H9 (cell line): Measurements from ENCODE around the gene CREB3L2. TPM values are rescaled to one million over a fixed set of nuclear protein-coding genes. Genes with fewer than 3 reads are reported as not detected.

Experiments
- DNase-seq: peaks from one replicate; pipeline ENCODE4 v3.0.0-alpha.2; 2017
- H2AFZ ChIP-seq: one replicate; pipeline ENCODE4 v1.6.1; 2013; ENCODE audit warnings: mild to moderate bottlenecking, low read length, control low read depth, moderate library complexity
- H2AK5ac ChIP-seq: 2 replicates; pipeline ENCODE4 v1.6.1; 2013; ENCODE audit warnings: low read length, control low read depth, mixed read lengths; ENCODE audit not compliant: insufficient read length
- H2BK120ac ChIP-seq: one replicate; pipeline ENCODE4 v1.6.1; 2013; ENCODE audit warnings: low read depth, mild to moderate bottlenecking, low read length, control low read depth, inconsistent platforms; ENCODE audit not compliant: poor library complexity, severe bottlenecking
- H2BK12ac ChIP-seq: 2 replicates; pipeline ENCODE4 v1.6.1; 2013; ENCODE audit warnings: low read length, control low read depth, mixed read lengths, low read depth; ENCODE audit not compliant: insufficient read length
- H2BK15ac ChIP-seq: 2 replicates; pipeline ENCODE4 v1.6.1; 2013; ENCODE audit warnings: low read depth, low read length, control low read depth
- H2BK20ac ChIP-seq: one replicate; pipeline ENCODE4 v1.6.1; 2013; ENCODE audit warnings: low read depth, mild to moderate bottlenecking, low read length, control low read depth, inconsistent platforms; ENCODE audit not compliant: poor library complexity, severe bottlenecking
- H2BK5ac ChIP-seq: 2 replicates; pipeline ENCODE4 v1.6.1; 2013; ENCODE audit warnings: low read length, control low read depth, mixed read lengths; ENCODE audit not compliant: insufficient read length
- H3K14ac ChIP-seq: 2 replicates; pipeline ENCODE4 v1.6.1; 2013; ENCODE audit warnings: low read length, control low read depth; ENCODE audit not compliant: insufficient read depth
- H3K18ac ChIP-seq: 2 replicates; pipeline ENCODE4 v1.6.1; 2013; ENCODE audit warnings: low read depth, mild to moderate bottlenecking, mixed read lengths, low read length, control low read depth; ENCODE audit not compliant: insufficient read length
- H3K23ac ChIP-seq: 2 replicates; pipeline ENCODE4 v1.6.1; 2013; ENCODE audit warnings: low read length, control low read depth, mixed read lengths, low read depth; ENCODE audit not compliant: insufficient read length
- H3K23me2 ChIP-seq: 2 replicates; pipeline ENCODE4 v1.6.1; 2013; ENCODE audit warnings: low read depth, mild to moderate bottlenecking, mixed read lengths, low read length, control low read depth; ENCODE audit not compliant: insufficient read length, poor library complexity, severe bottlenecking
- H3K27ac ChIP-seq: 2 replicates; pipeline ENCODE4 v1.5.1; 2013; ENCODE audit warnings: low read length, control low read depth, mixed read lengths, low read depth; ENCODE audit not compliant: insufficient read length
- H3K27me3 ChIP-seq: 2 replicates; pipeline ENCODE4 v1.6.1; 2013; ENCODE audit warnings: low read length, control low read depth, inconsistent platforms; ENCODE audit not compliant: insufficient read depth
- H3K4ac ChIP-seq: 2 replicates; pipeline ENCODE4 v1.6.1; 2013; ENCODE audit warnings: low read depth, mild to moderate bottlenecking, control low read depth, inconsistent platforms, low read length, moderate library complexity
- H3K4me1 ChIP-seq: 2 replicates; pipeline ENCODE4 v1.6.1; 2013; ENCODE audit warnings: low read length, control low read depth, inconsistent platforms; ENCODE audit not compliant: insufficient read depth
- H3K4me2 ChIP-seq: 2 replicates; pipeline ENCODE4 v1.6.1; 2013; ENCODE audit warnings: low read length, control low read depth, mixed read lengths; ENCODE audit not compliant: insufficient read length, insufficient read depth
- H3K56ac ChIP-seq: 2 replicates; pipeline ENCODE4 v1.6.1; 2013; ENCODE audit warnings: low read depth, mild to moderate bottlenecking, mixed read lengths, low read length, control low read depth; ENCODE audit not compliant: insufficient read length
- H3K79me1 ChIP-seq: 2 replicates; pipeline ENCODE4 v1.6.1; 2013; ENCODE audit warnings: low read depth, mild to moderate bottlenecking, moderate library complexity, low read length, control low read depth, inconsistent platforms; ENCODE audit not compliant: insufficient read depth, poor library complexity, severe bottlenecking
- H3K79me2 ChIP-seq: 2 replicates; pipeline ENCODE4 v1.6.1; 2013; ENCODE audit warnings: low read length, control low read depth, inconsistent platforms; ENCODE audit not compliant: insufficient read depth
- H3K9ac ChIP-seq: 2 replicates; pipeline ENCODE4 v1.6.1; 2013; ENCODE audit warnings: low read length, control low read depth, mixed read lengths; ENCODE audit not compliant: insufficient read length; ENCODE audit errors: extremely low read depth
- H3K9me3 ChIP-seq: one replicate; pipeline ENCODE4 v1.6.1; 2013; ENCODE audit warnings: low read depth, low read length, inconsistent platforms; ENCODE audit not compliant: control insufficient read depth
- H3T11ph ChIP-seq: one replicate; pipeline ENCODE4 v1.6.1; 2013; ENCODE audit warnings: mild to moderate bottlenecking, low read length, control low read depth, inconsistent platforms
- H4K20me1 ChIP-seq: one replicate; pipeline ENCODE4 v1.6.1; 2013; ENCODE audit not compliant: control insufficient read depth, insufficient read length, insufficient read depth
- H4K5ac ChIP-seq: 2 replicates; pipeline ENCODE4 v1.6.1; 2013; ENCODE audit warnings: low read depth, mild to moderate bottlenecking, mixed read lengths, low read length, control low read depth; ENCODE audit not compliant: insufficient read length
- H4K8ac ChIP-seq: replicated peaks from 2 replicates; pipeline ENCODE4 v1.6.1; 2013; ENCODE audit warnings: low read length, control low read depth, mixed read lengths, low read depth; ENCODE audit not compliant: insufficient read length
- H4K91ac ChIP-seq: 2 replicates; pipeline ENCODE4 v1.6.1; 2013; ENCODE audit warnings: low read depth, mild to moderate bottlenecking, moderate library complexity, mixed read lengths, low read length, control low read depth; ENCODE audit not compliant: insufficient read length
- H3K27ac Mint-ChIP-seq, 3 experiments: 2 replicates in 2 of 3; 3 replicates in 1 of 3; pipeline ENCODE4 v1.8.0; 2020 to 2021; ENCODE audit warnings: mixed read lengths in 3 of 3, mild to moderate bottlenecking in 1 of 3, moderate library complexity in 1 of 3
- H3K27me3 Mint-ChIP-seq: 2 replicates; pipeline ENCODE4 v1.8.0; 2021; ENCODE audit warnings: low read depth, mild to moderate bottlenecking, moderate library complexity, mixed read lengths
- H3K36me3 Mint-ChIP-seq, 3 experiments: 2 replicates in 2 of 3; 3 replicates in 1 of 3; pipeline ENCODE4 v1.8.0; 2020 to 2021; ENCODE audit warnings: low read depth in 3 of 3, mixed read lengths in 3 of 3; ENCODE audit not compliant: insufficient read depth in 1 of 3
- H3K4me1 Mint-ChIP-seq, 2 experiments: 2 replicates each; pipeline ENCODE4 v1.8.0; 2020; ENCODE audit warnings: mixed read lengths in 2 of 2
- H3K4me3 Mint-ChIP-seq, 2 experiments: 2 replicates in 1 of 2; 3 replicates in 1 of 2; pipeline ENCODE4 v1.8.0; 2020 to 2021; ENCODE audit warnings: mild to moderate bottlenecking in 2 of 2, mixed read lengths in 2 of 2, moderate library complexity in 1 of 2
- H3K9me3 Mint-ChIP-seq, 2 experiments: 2 replicates in 1 of 2; 3 replicates in 1 of 2; pipeline ENCODE4 v1.8.0; 2020; ENCODE audit warnings: mild to moderate bottlenecking in 2 of 2, mixed read lengths in 2 of 2, moderate library complexity in 1 of 2
- CTCF ChIP-seq: fragments of 200-600 bp; sonication (generic); conservative IDR thresholded peaks from 3 replicates; pipeline ENCODE4 v1.8.0; 2021; ENCODE audit warnings: antibody characterized with exemption, mild to moderate bottlenecking
- WGBS: extraction: QIAGEN DNeasy Blood & Tissue Kit; methylation state at CpG from one replicate; pipeline ENCODE4 v1.1.7; 2013; ENCODE audit warnings: missing lambda C conversion rate, low lambda C conversion rate, mixed read lengths; ENCODE audit not compliant: insufficient read length; ENCODE audit errors: extremely low coverage; 5-methylcytosine and 5-hydroxymethylcytosine counted together
- total RNA-seq: library from RNA; stranded (reverse); gene quantifications from 2 replicates; pipeline ENCODE4 v1.2.1, GENCODE V29; 2021

Gene CREB3L2
- total RNA-seq, 1 experiment from 2014 or later = 60.7 TPM

DNA sequence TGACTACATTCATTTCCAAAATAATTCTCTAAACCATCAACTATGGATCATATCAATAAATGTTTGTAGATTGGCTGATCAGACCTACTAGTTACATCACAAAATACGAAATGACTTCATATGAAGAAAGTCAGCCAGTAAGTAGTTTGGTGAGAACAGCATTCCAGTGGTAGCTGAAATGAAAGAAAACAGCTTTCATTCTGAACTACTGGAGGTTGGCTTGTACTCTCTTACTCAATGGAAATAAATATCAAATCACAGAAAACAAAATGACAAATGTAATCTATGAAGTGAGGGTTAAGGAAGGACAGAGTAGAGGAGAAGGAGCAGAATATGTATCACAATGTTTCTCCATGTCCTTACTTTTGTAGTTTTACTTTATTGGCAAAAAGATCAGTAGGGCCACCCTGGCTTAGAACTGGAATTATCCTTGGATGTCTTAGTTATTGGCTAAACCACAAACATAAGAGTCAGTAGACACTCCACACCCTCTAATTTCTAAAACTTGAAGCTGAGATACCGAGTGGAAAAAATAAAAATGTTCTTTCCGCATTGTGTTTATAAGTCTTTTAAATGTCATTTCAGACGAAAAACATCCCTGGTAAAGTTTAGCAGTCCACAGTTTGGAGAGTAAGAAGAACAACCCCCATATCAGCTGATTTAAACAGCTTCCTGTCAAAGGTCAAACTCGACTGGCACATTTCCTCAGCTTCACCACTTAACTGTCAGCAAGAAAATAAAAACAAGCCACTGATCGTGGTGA is 81.1 kb downstream of the CREB3L2 start:
- no peak for DNase-seq
- Histone ChIP-seq H3K4ac (no peak overlapping the region), H3K14ac (no peak overlapping the region), H3K9ac (no peak overlapping the region), H2AK5ac (no peak overlapping the region), H4K8ac (no peak overlapping the region), H2BK15ac (no peak overlapping the region), H3K4me1 (peaks cover 7% of the 10 kb centered on the region), H2BK120ac (no peak overlapping the region), H3K18ac (no peak overlapping the region), H4K5ac (no peak overlapping the region), H3K79me2 (peaks cover 2% of the 10 kb centered on the region; the same call in 1 of the 2 replicates), H3K56ac (no peak overlapping the region), H3K23ac (no peak overlapping the region), H3K27ac (no peak overlapping the region), H3K79me1 (peaks cover 3% of the 10 kb centered on the region), H3T11ph (no peak overlapping the region), H2BK5ac (no peak overlapping the region), H3K27me3 (no peaks in the 10 kb centered on the region), H3K9me3 (no peaks in the 10 kb centered on the region), H3K23me2 (no peaks in the 10 kb centered on the region), H4K20me1 (no peaks in the 10 kb centered on the region), H2BK20ac (no peak overlapping the region), H2AFZ (no peak overlapping the region), H2BK12ac (no peak overlapping the region), H3K4me2 (no peak overlapping the region), H4K91ac (no peak overlapping the region)
- no CpG with 5 or more reads among the region's 6 CpGs for WGBS
- H3K9me3 Mint-ChIP-seq = peaks cover 5 to 9% of the 10 kb centered on the region in 2 experiments; a peak in 4 of 5 replicates
- no peak overlapping the region for H3K4me3 Mint-ChIP-seq
- H3K4me1 Mint-ChIP-seq = peaks cover 34 to 39% of the 10 kb centered on the region in 2 experiments
- H3K27ac Mint-ChIP-seq = peak overlapping the region in 2 of 3 experiments; percentile 31 to 86; a peak in 2 of 7 replicates
- no peaks in the 10 kb centered on the region for H3K27me3 Mint-ChIP-seq
- TF ChIP-seq CTCF = no peak
- peaks cover 32 to 58% (median 43%) of the 10 kb centered on the region in 3 experiments for H3K36me3 Mint-ChIP-seq
